HG02938 (cell line): ENCODE results near the gene TBC1D21.

Source experiments
- ATAC-seq: cut with Tn5 transposase; IDR thresholded peaks from one replicate; pipeline ENCODE4 v1.9.1; 2021; ENCODE audit warnings: mild to moderate bottlenecking, moderate library complexity; ENCODE audit not compliant: unreplicated experiment

Gene TBC1D21

GRCh38 chr15:73907035-73907408 lies 33.7 kb downstream of the TBC1D21 start:
- no peak for ATAC-seq

- no peak for ATAC-seq
These were observed 34.9 kb downstream of the TBC1D21 start for GRCh38 chr15:73908030-73908821.

GRCh38 chr15:73908822-73909122 lies 35.4 kb downstream of the TBC1D21 start:
- ATAC-seq = no peak

GRCh38 chr15:73909651-73910050 lies 36.3 kb downstream of the TBC1D21 start:
- no peak for ATAC-seq

- ATAC-seq = no peak
These were observed 37.3 kb downstream of the TBC1D21 start for GRCh38 chr15:73910522-73911303.

- ATAC-seq = no peak
These were observed 38.7 kb downstream of the TBC1D21 start for GRCh38 chr15:73912030-73912596.

- ATAC-seq = no peak
These were observed 40.8 kb downstream of the TBC1D21 start for GRCh38 chr15:73914145-73914544.

- no peak for ATAC-seq
These were observed 41.7 kb downstream of the TBC1D21 start for GRCh38 chr15:73915082-73915481.

GRCh38 chr15:73918784-73919183 lies 45.4 kb downstream of the TBC1D21 start:
- ATAC-seq = no peak

- no peak for ATAC-seq
These were observed 46.3 kb downstream of the TBC1D21 start for GRCh38 chr15:73919706-73920105.

GRCh38 chr15:73921254-73921925 lies 48.0 kb downstream of the TBC1D21 start:
- ATAC-seq = no peak

GRCh38 chr15:73922186-73923151 lies 49.1 kb downstream of the TBC1D21 start:
- no peak for ATAC-seq

GRCh38 chr15:73923156-73923487 lies 49.8 kb downstream of the TBC1D21 start:
- ATAC-seq = no peak

GRCh38 chr15:73923488-73924164 lies 50.3 kb downstream of the TBC1D21 start:
- no peak for ATAC-seq

- ATAC-seq = no peak
These were observed 51.0 kb downstream of the TBC1D21 start for GRCh38 chr15:73924171-73924921.

- no peak for ATAC-seq
These were observed 52.5 kb downstream of the TBC1D21 start for GRCh38 chr15:73925848-73926218.

- no peak for ATAC-seq
These were observed 53.0 kb downstream of the TBC1D21 start, which contains the start of gene LOXL1 for GRCh38 chr15:73926219-73927002. LOXL1 (plus strand) TSS chr15:73926462; CDS start chr15:73926784, 322 bp downstream.

GRCh38 chr15:73927003-73927475 lies 53.7 kb downstream of the TBC1D21 start:
- no peak for ATAC-seq
